ENCODE measurements around the gene WDR18. TPM values are rescaled to one million over a fixed set of nuclear protein-coding genes. Genes with fewer than 3 reads are reported as not detected.

WDR18 gene
- total RNA-seq, 2 donors from 2014 or later = 68.6 to 85.6 TPM

DNA sequence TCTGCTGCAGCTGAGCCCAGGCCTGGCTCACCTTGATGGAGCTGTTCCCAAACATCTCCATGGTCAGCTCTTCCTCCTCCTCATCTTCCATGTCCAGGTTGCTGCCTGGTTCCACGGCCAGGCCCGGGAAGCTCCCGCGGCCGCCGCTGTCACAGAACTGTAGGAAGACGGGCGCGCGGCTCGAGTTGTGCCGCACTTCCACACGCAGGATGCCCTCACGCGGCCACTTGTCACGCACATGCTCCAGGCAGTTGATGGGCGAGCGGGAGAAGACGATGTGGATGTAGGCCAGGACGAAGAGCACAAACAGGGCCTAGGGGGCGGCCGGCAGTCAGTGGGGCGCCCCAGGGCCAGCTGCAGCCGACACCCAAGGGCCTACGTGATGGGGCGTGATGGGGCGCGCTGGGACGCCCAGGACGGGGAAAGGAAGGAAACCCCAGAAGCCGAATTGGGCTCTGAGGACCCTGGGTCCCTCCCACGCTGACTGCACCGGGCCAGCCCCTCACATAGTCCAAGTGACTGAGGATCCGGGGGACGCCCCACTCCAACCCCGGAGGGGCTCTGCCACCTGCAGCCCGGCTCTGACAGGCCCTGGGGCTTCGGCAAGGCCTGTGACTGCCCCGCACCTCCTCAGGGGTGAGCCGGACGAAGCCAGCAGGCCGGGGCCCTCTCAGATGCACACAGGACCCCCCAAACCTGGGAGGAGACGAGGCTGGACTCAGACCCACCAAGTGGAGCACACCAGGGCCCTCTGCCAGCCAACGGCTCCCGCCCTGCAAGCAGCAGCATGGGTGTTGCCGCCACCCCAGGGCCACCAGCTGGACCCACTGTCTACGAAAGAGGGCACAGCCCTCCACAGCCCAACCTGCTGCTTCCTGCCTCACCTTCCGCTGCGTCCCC lies 30.3 kb downstream of the WDR18 start:
- 94 to 96% methylated on average over 39 to 49 of the region's 49 CpGs for WGBS, 2 experiments (ENCODE audit: insufficient coverage in 1 of 2, insufficient read length in 1 of 2)
- no peaks in the 10 kb centered on the region for H3K9me3 Mint-ChIP-seq
- peaks cover 9% of the 10 kb centered on the region for H3K4me1 ChIP-seq (ENCODE audit: control insufficient read depth, insufficient read depth, low read length)
- H3K36me3 Mint-ChIP-seq (ENCODE audit: low read depth) = peaks cover 1% of the 10 kb centered on the region
- no peak overlapping the region for H3K27ac ChIP-seq (ENCODE audit: low read depth, low read length)
- H3K9ac ChIP-seq (ENCODE audit: extremely low read depth, low read length, poor library complexity, severe bottlenecking) = no peak overlapping the region
- peak overlapping the region; percentile 35 for H3K27ac Mint-ChIP-seq
- no peak overlapping the region for H3K4me3 ChIP-seq (ENCODE audit: low read length)
- no peaks in the 10 kb centered on the region for H3K9me3 ChIP-seq (ENCODE audit: control insufficient read depth, low read length)
- H3K27me3 ChIP-seq (ENCODE audit: control insufficient read depth, insufficient read depth, low read length, poor library complexity, severe bottlenecking) = no peaks in the 10 kb centered on the region
- H3K4me1 Mint-ChIP-seq = peaks cover 7% of the 10 kb centered on the region
- no peaks in the 10 kb centered on the region for H3K27me3 Mint-ChIP-seq (ENCODE audit: insufficient read depth)
- DNase-seq = no peak
- TF ChIP-seq, protein P1, sequence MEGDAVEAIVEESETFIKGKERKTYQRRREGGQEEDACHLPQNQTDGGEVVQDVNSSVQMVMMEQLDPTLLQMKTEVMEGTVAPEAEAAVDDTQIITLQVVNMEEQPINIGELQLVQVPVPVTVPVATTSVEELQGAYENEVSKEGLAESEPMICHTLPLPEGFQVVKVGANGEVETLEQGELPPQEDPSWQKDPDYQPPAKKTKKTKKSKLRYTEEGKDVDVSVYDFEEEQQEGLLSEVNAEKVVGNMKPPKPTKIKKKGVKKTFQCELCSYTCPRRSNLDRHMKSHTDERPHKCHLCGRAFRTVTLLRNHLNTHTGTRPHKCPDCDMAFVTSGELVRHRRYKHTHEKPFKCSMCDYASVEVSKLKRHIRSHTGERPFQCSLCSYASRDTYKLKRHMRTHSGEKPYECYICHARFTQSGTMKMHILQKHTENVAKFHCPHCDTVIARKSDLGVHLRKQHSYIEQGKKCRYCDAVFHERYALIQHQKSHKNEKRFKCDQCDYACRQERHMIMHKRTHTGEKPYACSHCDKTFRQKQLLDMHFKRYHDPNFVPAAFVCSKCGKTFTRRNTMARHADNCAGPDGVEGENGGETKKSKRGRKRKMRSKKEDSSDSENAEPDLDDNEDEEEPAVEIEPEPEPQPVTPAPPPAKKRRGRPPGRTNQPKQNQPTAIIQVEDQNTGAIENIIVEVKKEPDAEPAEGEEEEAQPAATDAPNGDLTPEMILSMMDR (conservative IDR thresholded peaks at IDR 0.05) = no peak
- no peak overlapping the region for H3K4me3 Mint-ChIP-seq
- H3K36me3 ChIP-seq (ENCODE audit: control insufficient read depth, insufficient read depth, low read length) = peaks cover 17% of the 10 kb centered on the region

DNA sequence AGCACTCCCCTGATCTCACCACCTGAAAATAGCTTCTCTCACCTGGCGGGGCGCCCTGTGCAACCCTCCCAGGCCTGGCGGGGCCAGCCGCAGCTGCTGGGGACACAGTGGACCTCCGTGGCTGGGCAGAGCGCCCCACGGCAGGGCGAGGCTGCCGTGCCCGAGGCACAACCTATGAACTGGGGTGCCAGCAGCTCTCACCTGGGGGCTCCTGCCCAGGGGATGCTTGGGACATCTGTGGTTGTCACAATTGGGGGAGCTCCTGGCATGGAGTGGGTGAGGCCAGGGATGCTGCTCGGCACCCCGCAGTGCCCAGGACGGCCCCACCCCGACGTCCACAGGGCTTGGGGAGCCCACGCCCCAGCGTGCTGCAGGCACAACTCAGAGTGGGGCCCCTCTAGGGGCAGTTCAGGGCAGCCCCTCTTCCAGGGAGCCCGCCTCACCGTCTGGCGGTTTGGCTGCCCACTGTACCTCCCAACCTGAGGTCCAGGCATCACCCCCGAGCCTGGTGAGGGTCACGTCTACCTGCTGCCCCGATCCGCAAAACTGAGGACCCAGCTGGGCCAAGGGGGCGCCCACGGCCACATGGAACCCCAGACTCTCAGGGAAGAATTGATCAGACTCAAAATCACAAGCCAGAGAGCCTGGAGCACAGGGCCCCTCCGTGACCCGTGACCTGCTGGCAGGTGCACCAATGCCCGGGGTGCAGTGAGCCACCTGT lies 31.1 kb downstream of the WDR18 start:
- H3K36me3 Mint-ChIP-seq (ENCODE audit: low read depth) = peaks cover 1% of the 10 kb centered on the region
- Histone ChIP-seq H3K27ac (ENCODE audit: low read depth, low read length) (no peak overlapping the region), H3K4me1 (ENCODE audit: control insufficient read depth, insufficient read depth, low read length) (peaks cover 13% of the 10 kb centered on the region), H3K27me3 (ENCODE audit: control insufficient read depth, insufficient read depth, low read length, poor library complexity, severe bottlenecking) (no peaks in the 10 kb centered on the region), H3K9ac (ENCODE audit: extremely low read depth, low read length, poor library complexity, severe bottlenecking) (no peak overlapping the region), H3K4me3 (ENCODE audit: low read length) (no peak overlapping the region), H3K36me3 (ENCODE audit: control insufficient read depth, insufficient read depth, low read length) (peaks cover 17% of the 10 kb centered on the region), H3K9me3 (ENCODE audit: control insufficient read depth, low read length) (no peaks in the 10 kb centered on the region)
- WGBS, 2 experiments (ENCODE audit: insufficient coverage in 1 of 2, insufficient read length in 1 of 2) = 93% methylated on average over 19 to 29 of the region's 29 CpGs
- H3K4me3 Mint-ChIP-seq = no peak overlapping the region
- no peaks in the 10 kb centered on the region for H3K9me3 Mint-ChIP-seq
- DNase-seq = no peak
- TF ChIP-seq, protein P1 (conservative IDR thresholded peaks at IDR 0.05) = no peak
- H3K4me1 Mint-ChIP-seq = peaks cover 7% of the 10 kb centered on the region
- no peaks in the 10 kb centered on the region for H3K27me3 Mint-ChIP-seq (ENCODE audit: insufficient read depth)
- no peak overlapping the region for H3K27ac Mint-ChIP-seq

- H3K4me1 ChIP-seq (ENCODE audit: control insufficient read depth, insufficient read depth, low read length) = peaks cover 13% of the 10 kb centered on the region
- peak overlapping the region; percentile 72 for H3K27ac Mint-ChIP-seq
- H3K27me3 Mint-ChIP-seq (ENCODE audit: insufficient read depth) = no peaks in the 10 kb centered on the region
- H3K4me3 ChIP-seq (ENCODE audit: low read length) = no peak overlapping the region
- no peaks in the 10 kb centered on the region for H3K9me3 ChIP-seq (ENCODE audit: control insufficient read depth, low read length)
- H3K9me3 Mint-ChIP-seq = no peaks in the 10 kb centered on the region
- no peaks in the 10 kb centered on the region for H3K36me3 Mint-ChIP-seq (ENCODE audit: low read depth)
- DNase-seq = no peak
- H3K27ac ChIP-seq (ENCODE audit: low read depth, low read length) = no peak overlapping the region
- TF ChIP-seq, protein P1 (conservative IDR thresholded peaks at IDR 0.05) = no peak
- H3K4me3 Mint-ChIP-seq = no peak overlapping the region
- no peak overlapping the region for H3K9ac ChIP-seq (ENCODE audit: extremely low read depth, low read length, poor library complexity, severe bottlenecking)
- WGBS, 2 experiments (ENCODE audit: insufficient coverage in 1 of 2, insufficient read length in 1 of 2) = 75 to 81% methylated on average over 23 to 31 of the region's 31 CpGs
- H3K27me3 ChIP-seq (ENCODE audit: control insufficient read depth, insufficient read depth, low read length, poor library complexity, severe bottlenecking) = no peaks in the 10 kb centered on the region
- peaks cover 7% of the 10 kb centered on the region for H3K4me1 Mint-ChIP-seq
- H3K36me3 ChIP-seq (ENCODE audit: control insufficient read depth, insufficient read depth, low read length) = peaks cover 17% of the 10 kb centered on the region
These were observed 31.9 kb downstream of the WDR18 start for GRCh38 chr19:1015782-1016646.

Measured in endodermal cell (in vitro differentiated cells).